Kidney epithelial cell (primary cell): Measurements from ENCODE around the gene ZSWIM6. TPM values are rescaled to one million over a fixed set of nuclear protein-coding genes. Genes with fewer than 3 reads are reported as not detected.

Experiments used
- DNase-seq: peaks from one replicate; pipeline ENCODE4 v3.0.0-alpha.2; 2010; ENCODE audit warnings: low read depth
- H3K27me3 ChIP-seq: 2 replicates; pipeline ENCODE4 v1.6.0; 2011; ENCODE audit warnings: low read length; ENCODE audit not compliant: control insufficient read depth, insufficient read depth
- H3K36me3 ChIP-seq: 2 replicates; pipeline ENCODE4 v1.5.1; 2011; ENCODE audit warnings: low read length; ENCODE audit not compliant: control insufficient read depth, insufficient read depth
- H3K4me3 ChIP-seq: 2 replicates; pipeline ENCODE4 v1.5.1; 2011; ENCODE audit warnings: low read depth, mild to moderate bottlenecking, control low read depth, low read length
- total RNA-seq: library from RNA; depleted of rRNA; stranded (reverse); fragments of >200 nt; gene quantifications from 2 replicates; pipeline ENCODE4 v1.2.3, GENCODE V29; 2015
- TF ChIP-seq, protein P1 (sequence below): IDR thresholded peaks from 2 replicates; pipeline ENCODE4 v1.5.1; 2011; ENCODE audit warnings: mild to moderate bottlenecking, moderate library complexity, low read length, control low read depth, inconsistent platforms; ENCODE audit not compliant: insufficient read depth, poor library complexity, severe bottlenecking

The ZSWIM6 gene
- total RNA-seq, 1 donor from 2014 or later = 18.5 TPM

DNA sequence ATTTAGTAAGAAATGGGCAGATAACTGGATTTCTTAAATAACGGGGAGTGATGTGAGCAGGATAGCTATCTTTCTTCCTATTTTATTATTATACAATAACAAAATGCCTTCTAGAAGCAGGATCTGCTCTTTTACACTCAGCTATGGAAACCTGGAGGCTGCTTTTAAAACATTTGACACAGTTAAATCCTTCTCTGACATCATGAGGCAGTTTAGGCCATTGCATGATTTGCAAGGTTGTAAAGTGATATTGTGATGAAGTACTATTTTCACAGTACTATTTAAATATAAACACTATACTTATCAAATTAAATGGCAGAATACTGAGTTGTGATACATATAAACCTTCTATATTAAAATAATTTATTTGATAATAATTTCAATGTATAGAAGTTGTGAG is 93.9 kb downstream of the ZSWIM6 start:
- no peaks in the 10 kb centered on the region for H3K36me3 ChIP-seq
- DNase-seq = no peak
- H3K27me3 ChIP-seq = no peaks in the 10 kb centered on the region
- H3K4me3 ChIP-seq = no peak overlapping the region
- TF ChIP-seq, protein P1, sequence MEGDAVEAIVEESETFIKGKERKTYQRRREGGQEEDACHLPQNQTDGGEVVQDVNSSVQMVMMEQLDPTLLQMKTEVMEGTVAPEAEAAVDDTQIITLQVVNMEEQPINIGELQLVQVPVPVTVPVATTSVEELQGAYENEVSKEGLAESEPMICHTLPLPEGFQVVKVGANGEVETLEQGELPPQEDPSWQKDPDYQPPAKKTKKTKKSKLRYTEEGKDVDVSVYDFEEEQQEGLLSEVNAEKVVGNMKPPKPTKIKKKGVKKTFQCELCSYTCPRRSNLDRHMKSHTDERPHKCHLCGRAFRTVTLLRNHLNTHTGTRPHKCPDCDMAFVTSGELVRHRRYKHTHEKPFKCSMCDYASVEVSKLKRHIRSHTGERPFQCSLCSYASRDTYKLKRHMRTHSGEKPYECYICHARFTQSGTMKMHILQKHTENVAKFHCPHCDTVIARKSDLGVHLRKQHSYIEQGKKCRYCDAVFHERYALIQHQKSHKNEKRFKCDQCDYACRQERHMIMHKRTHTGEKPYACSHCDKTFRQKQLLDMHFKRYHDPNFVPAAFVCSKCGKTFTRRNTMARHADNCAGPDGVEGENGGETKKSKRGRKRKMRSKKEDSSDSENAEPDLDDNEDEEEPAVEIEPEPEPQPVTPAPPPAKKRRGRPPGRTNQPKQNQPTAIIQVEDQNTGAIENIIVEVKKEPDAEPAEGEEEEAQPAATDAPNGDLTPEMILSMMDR = no peak

DNA sequence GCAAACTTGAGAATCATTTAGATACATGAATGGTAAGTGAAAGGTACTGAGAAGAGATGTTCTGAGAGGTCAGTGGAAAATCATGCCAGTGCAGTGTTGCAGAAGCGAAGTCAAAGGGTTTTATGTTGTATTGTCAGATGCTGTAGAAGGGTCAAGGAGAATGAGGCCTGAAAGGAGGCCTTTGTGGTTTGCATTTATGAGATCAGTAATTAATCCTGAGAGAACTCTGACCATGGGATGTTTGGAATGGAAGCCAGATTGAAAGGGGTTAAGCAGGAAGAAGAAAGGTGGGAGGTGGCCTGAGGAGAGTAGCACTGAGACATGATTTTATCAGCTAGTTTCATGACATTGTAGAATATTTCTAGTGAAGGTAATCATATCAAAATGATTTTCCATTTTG is 97.8 kb downstream of the ZSWIM6 start:
- TF ChIP-seq, protein P1 = no peak
- DNase-seq = no peak
- H3K4me3 ChIP-seq = no peak overlapping the region
- no peaks in the 10 kb centered on the region for H3K36me3 ChIP-seq
- H3K27me3 ChIP-seq = no peaks in the 10 kb centered on the region

DNA sequence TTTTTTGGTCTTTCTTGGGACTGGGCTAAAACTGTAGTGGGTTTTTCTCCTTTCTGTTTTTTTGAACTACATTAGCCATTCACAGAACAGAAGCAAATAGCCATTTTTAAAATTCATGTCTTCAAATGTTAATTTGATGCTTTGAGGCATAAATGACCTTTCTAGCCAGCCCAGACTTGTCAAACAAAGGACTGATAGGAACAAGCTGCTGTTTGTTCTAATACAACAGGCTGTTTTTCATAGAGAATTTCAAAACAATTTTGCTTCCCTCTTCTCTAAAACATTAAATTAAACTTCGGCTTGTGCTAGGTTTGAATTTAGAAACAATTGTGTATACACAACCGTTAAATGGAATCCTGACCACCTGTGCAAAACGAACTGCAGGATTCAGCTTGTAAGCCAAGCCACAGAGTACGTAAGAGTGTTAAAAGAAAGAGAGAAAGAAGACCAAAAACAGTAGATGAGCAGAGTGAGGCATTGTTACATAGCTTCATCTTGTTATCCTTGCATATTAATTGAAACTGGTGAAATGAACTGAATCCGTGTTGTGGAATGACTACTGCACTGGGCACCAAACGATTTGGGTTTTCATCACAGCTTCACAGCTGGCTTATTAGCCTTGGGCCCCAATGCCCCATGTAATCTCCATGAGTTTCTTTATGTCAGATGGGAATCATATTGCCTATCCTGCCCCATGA is 100.0 kb downstream of the ZSWIM6 start:
- TF ChIP-seq, protein P1 = no peak
- no peak for DNase-seq
- Histone ChIP-seq H3K27me3 (no peaks in the 10 kb centered on the region), H3K36me3 (no peaks in the 10 kb centered on the region), H3K4me3 (no peak overlapping the region)

DNA sequence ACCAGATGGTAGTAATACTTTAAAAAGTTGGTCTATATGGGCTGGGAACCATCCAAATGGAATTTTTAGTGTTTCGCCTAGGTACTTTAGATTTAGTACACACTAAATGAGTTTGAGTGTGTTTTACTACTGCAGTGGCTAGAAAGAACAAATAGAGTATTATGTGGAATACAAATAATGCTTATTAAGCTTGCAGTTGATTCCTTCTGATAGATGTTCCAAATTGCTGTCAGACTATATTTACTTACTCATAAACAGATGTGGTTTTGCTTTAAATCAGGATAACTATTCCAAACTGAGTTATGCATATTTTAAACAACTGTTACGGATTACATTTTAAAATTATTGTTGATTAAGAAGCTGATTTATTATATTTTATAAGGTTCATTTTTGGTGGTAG is 103.3 kb downstream of the ZSWIM6 start:
- no peak for DNase-seq
- Histone ChIP-seq H3K4me3 (no peak overlapping the region), H3K36me3 (no peaks in the 10 kb centered on the region), H3K27me3 (no peaks in the 10 kb centered on the region)
- TF ChIP-seq, protein P1 = no peak

DNA sequence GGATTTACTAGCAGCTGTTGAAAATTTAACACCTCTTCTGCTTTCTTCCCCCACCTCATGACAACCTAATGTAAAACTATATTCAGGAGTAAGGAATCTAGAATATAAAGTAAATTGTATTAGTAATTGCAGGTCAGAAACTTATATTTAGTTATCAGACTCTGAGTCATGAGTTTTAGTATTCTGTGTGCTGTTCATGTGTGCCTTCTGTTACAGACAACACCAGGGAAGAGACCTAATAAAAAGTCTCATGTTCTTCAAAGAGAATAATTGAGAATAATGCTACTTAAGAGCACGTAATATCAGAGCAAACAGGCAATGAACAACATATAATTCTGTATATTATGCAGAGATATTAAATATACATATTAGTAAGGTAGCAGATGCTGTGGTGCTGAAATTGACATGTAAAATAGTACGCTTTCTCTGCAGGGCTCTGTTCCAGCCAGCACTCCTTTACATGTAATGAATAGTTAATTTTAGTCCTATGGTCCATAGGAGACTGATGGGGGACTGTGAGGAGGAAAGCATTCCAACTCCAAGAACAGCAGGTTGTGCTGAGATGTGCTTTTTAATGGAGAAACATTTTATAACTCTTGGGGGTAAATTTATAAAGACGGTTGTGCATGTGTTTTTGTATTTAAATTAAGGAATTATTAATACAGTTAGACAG is 106.4 kb downstream of the ZSWIM6 start:
- Histone ChIP-seq H3K27me3 (no peaks in the 10 kb centered on the region), H3K4me3 (no peak overlapping the region), H3K36me3 (no peaks in the 10 kb centered on the region)
- no peak for DNase-seq
- TF ChIP-seq, protein P1 = no peak

DNA sequence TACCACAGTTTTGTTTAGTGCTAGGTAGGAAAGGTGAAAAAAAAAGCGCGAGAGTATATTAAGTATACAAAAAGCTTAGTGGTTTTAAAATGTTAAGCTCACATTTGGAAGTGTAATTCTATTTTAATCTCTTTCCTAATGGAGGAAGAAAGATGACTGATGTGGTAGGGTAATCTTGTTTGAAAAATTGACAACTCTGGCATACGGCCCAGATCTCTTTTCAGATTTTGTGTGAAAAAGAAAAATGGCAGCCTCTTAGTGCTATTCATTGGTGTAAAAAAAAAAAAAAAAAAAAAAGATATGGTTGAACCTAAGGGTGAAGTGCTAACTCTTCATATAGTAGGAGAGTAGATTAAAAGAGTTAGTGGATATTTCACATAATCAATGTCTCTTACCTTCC is 108.0 kb downstream of the ZSWIM6 start:
- no peaks in the 10 kb centered on the region for H3K27me3 ChIP-seq
- H3K4me3 ChIP-seq = no peak overlapping the region
- no peak for DNase-seq
- H3K36me3 ChIP-seq = no peaks in the 10 kb centered on the region
- TF ChIP-seq, protein P1 = no peak
